HepG2 (cell line): ENCODE measurements around the gene RCHY1. TPM values are rescaled to one million over a fixed set of nuclear protein-coding genes. Genes with fewer than 3 reads are reported as not detected.

Experiments
- ATAC-seq: fragments of 200-7000 bp; cut with Tn5 transposase; 3 replicates; pipeline ENCODE4 v1.9.1; 2020; ENCODE audit warnings: mild to moderate bottlenecking, moderate library complexity
- BruUV-seq: library from RNA; stranded (reverse); fragments of 400-500 nt; replicated peaks from 2 replicates; lab custom pipeline; 2021; lab: Mats Ljungman, UMichigan
- CTCF ChIA-PET: fragments of 300-600 bp; formaldehyde crosslinking; extraction: SDS; loops from one replicate; lab custom pipeline; 2021; ENCODE audit warnings: low total read pairs, inconsistent platforms, low intra/inter-chr PET ratio; lab: Yijun Ruan, JAX
- POLR2A ChIA-PET: fragments of 350-600 bp; sonication (Branson Sonifier 250); formaldehyde crosslinking; loops from one replicate; lab custom pipeline; 2020; ENCODE audit warnings: antibody characterized with exemption, inconsistent platforms; lab: Yijun Ruan, JAX
- DNase-seq: peaks from one replicate; pipeline ENCODE4 v3.0.0-alpha.2; 2015; ENCODE audit warnings: low spot score
- FAIRE-seq: peaks from 3 replicates; lab custom pipeline; 2011; peaks lifted over from hg19 to GRCh38; lab: Jason Lieb, UNC
- H2AFZ ChIP-seq: one replicate; pipeline ENCODE4 v1.6.1; 2011; ENCODE audit warnings: low read length, inconsistent platforms
- H3K27ac ChIP-seq: fragments of 300-600 bp; 3 replicates; pipeline ENCODE4 v1.8.0; 2011; ENCODE audit warnings: mixed run types, mild to moderate bottlenecking, mixed read lengths, low read length, inconsistent platforms; ENCODE audit not compliant: insufficient read depth; ENCODE audit errors: extremely low read length
- H3K27me3 ChIP-seq, 2 experiments: fragments of 200-600 bp in 1 of 2; 2 replicates in 1 of 2; 3 replicates in 1 of 2; pipeline versions ENCODE4 v1.6.0 to v1.8.0; 2011; ENCODE audit warnings: low read length in 2 of 2, mild to moderate bottlenecking in 2 of 2, moderate library complexity in 2 of 2, inconsistent platforms in 1 of 2; ENCODE audit not compliant: insufficient read depth in 2 of 2, control insufficient read depth in 1 of 2
- H3K36me3 ChIP-seq, 2 experiments: fragments of 200-600 bp in 1 of 2; replicated peaks in 1 of 2; 2 replicates in 1 of 2; 3 replicates in 1 of 2; pipeline versions ENCODE4 v1.5.1 to v1.8.0; 2011; ENCODE audit warnings: low read length in 2 of 2, inconsistent platforms in 1 of 2; ENCODE audit not compliant: insufficient read depth in 2 of 2, control insufficient read depth in 1 of 2
- H3K4me1 ChIP-seq: 2 replicates; pipeline ENCODE4 v1.5.1; 2012; ENCODE audit warnings: low read length, inconsistent platforms; ENCODE audit not compliant: insufficient read depth
- H3K4me2 ChIP-seq: 2 replicates; pipeline ENCODE4 v1.6.0; 2011; ENCODE audit warnings: low read depth, low read length, inconsistent platforms
- H3K4me3 ChIP-seq, 3 experiments: fragments of 200-600 bp in 1 of 3; sonication (generic), shearing (Covaris generic) in 1 of 3; replicated peaks in 1 of 3; 2 replicates each; pipeline ENCODE4 v1.5.1; 2011 to 2016; ENCODE audit warnings: low read length in 3 of 3, inconsistent platforms in 2 of 3, low read depth in 2 of 3, mild to moderate bottlenecking in 2 of 3, control low read depth in 1 of 3, mixed read lengths in 1 of 3; ENCODE audit not compliant: insufficient read depth in 1 of 3
- H3K79me2 ChIP-seq: one replicate; pipeline ENCODE4 v1.6.1; 2011; ENCODE audit warnings: low read length, inconsistent platforms; ENCODE audit not compliant: insufficient read depth
- H3K9ac ChIP-seq: 2 replicates; pipeline ENCODE4 v1.6.0; 2011; ENCODE audit warnings: mild to moderate bottlenecking, low read depth, low read length, inconsistent platforms; ENCODE audit not compliant: insufficient read depth
- H3K9me3 ChIP-seq: 2 replicates; pipeline ENCODE4 v1.5.1; 2012; ENCODE audit warnings: mild to moderate bottlenecking, low read length
- H4K20me1 ChIP-seq: 2 replicates; pipeline ENCODE4 v1.6.0; 2011; ENCODE audit warnings: inconsistent platforms, mild to moderate bottlenecking, low read length, moderate library complexity; ENCODE audit not compliant: insufficient read depth
- ATF4 ChIP-seq, 2 experiments: fragments of 450-650 bp in 1 of 2; sonication (generic) in 1 of 2; formaldehyde crosslinking; IDR thresholded peaks; 2 replicates each; pipeline versions ENCODE4 v1.5.0 to v1.8.0; 2020 to 2022; ENCODE audit warnings: mild to moderate bottlenecking in 1 of 2, missing genetic modification reagents in 1 of 2
- ELF4 ChIP-seq: sonication (generic); formaldehyde crosslinking; IDR thresholded peaks from 2 replicates; pipeline ENCODE4 v1.5.0; 2020; ENCODE audit warnings: missing genetic modification reagents, mild to moderate bottlenecking, moderate library complexity, borderline replicate concordance
- ETV6 ChIP-seq: sonication (generic); formaldehyde crosslinking; conservative IDR thresholded peaks from 2 replicates; pipeline ENCODE4 v1.4.0; 2020; ENCODE audit warnings: missing genetic modification reagents
- FOXM1 ChIP-seq: sonication (generic); formaldehyde crosslinking; IDR thresholded peaks from 2 replicates; pipeline ENCODE4 v1.5.0; 2020; ENCODE audit warnings: missing genetic modification reagents
- HDAC2 ChIP-seq: sonication (generic); formaldehyde crosslinking; IDR thresholded peaks from 2 replicates; pipeline ENCODE4 v1.4.0; 2020; ENCODE audit warnings: missing genetic modification reagents
- SMAD3 ChIP-seq: sonication (generic); formaldehyde crosslinking; IDR thresholded peaks from 2 replicates; pipeline ENCODE4 v1.4.0; 2020; ENCODE audit warnings: missing genetic modification reagents
- SP2 ChIP-seq: sonication (generic); formaldehyde crosslinking; IDR thresholded peaks from 2 replicates; pipeline ENCODE4 v1.5.1; 2020; ENCODE audit warnings: mild to moderate bottlenecking, missing genetic modification reagents
- XBP1 ChIP-seq: sonication (generic); formaldehyde crosslinking; IDR thresholded peaks from 2 replicates; pipeline ENCODE4 v1.5.0; 2020; ENCODE audit warnings: missing genetic modification reagents
- ZFX ChIP-seq: sonication (generic); formaldehyde crosslinking; IDR thresholded peaks from 2 replicates; pipeline ENCODE4 v1.4.0; 2020; ENCODE audit warnings: mild to moderate bottlenecking, low read depth, missing genetic modification reagents, moderate library complexity
- ZSCAN31 ChIP-seq: sonication (generic); formaldehyde crosslinking; IDR thresholded peaks from 2 replicates; pipeline ENCODE4 v1.5.0; 2020; ENCODE audit warnings: low read depth, mild to moderate bottlenecking, missing genetic modification reagents
- WGBS: methylation state at CpG from one replicate; pipeline ENCODE4 v1.1.6; 2017; ENCODE audit warnings: low lambda C conversion rate; 5-methylcytosine and 5-hydroxymethylcytosine counted together
- in situ Hi-C: cut with HindIII; loops from 2 replicates; pipeline ENCODE4 v1.10.0; 2017; ENCODE audit warnings: low pct_unique_long_range_greater_than_20kb; ENCODE audit not compliant: extremely low pct_ligation_motif_present
- intact Hi-C: fragments of 100-400 bp; cut with micrococcal nuclease; formaldehyde crosslinking; loops from one replicate; pipeline ENCODE4 v1.10.0; 2022; ENCODE audit not compliant: unreplicated experiment
- polyA plus RNA-seq, 8 experiments: library from polyadenylated mRNA; depleted of rRNA in 3 of 8; stranded (reverse) in 7 of 8; unstranded in 1 of 8; fragments of >200 nt; fragmentation: Illumina TruSeq in 4 of 8; extraction: Trizol in 4 of 8; gene quantifications; 2 replicates each; pipeline versions ENCODE4 v1.2.1 to v1.2.3, GENCODE V29; 2011 to 2016; ENCODE audit warnings: low read depth in 4 of 8, missing spikeins in 1 of 8, mixed read lengths in 1 of 8; ENCODE audit not compliant: insufficient read depth in 1 of 8
- total RNA-seq, 5 experiments: library from RNA; depleted of rRNA; stranded (reverse); fragments of >200 nt; fragmentation: Illumina TruSeq; extraction: Trizol; gene quantifications; 2 replicates each; pipeline ENCODE4 v1.2.3, GENCODE V29; 2016; ENCODE audit warnings: low read depth in 1 of 5
- TF ChIP-seq, protein P1 (sequence below): sonication (generic); formaldehyde crosslinking; IDR thresholded peaks from 2 replicates; pipeline ENCODE4 v1.8.0; 2022; ENCODE audit warnings: missing genetic modification reagents, mild to moderate bottlenecking, inconsistent platforms, borderline replicate concordance

The RCHY1 gene
- total and polyA plus RNA-seq, 2 of the 13 experiments (the other 11 are each of a cell fraction or from before 2014, with no cell fraction given), result 19.9 to 30.5 TPM

- TF ChIP-seq HDAC2 (no peak), ELF4 (no peak), XBP1 (CRISPR knock-in tag) (no peak), ETV6 (CRISPR knock-in tag) (no peak)
- TF ChIP-seq, protein P1, sequence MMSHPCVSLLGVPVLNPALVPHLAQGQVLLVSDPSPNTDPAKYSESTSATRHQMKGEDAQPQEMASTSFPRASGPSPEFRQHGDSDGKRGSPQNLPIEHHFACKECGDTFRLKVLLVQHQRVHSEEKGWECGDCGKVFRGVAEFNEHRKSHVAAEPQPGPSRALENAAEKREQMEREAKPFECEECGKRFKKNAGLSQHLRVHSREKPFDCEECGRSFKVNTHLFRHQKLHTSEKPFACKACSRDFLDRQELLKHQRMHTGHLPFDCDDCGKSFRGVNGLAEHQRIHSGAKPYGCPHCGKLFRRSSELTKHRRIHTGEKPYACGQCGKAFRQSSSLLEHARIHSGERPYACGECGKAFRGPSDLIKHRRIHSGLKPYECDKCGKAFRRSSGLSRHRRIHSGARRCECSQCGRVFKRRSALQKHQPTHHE (CRISPR knock-in tag), result no peak
These were observed 13.3 kb upstream of the RCHY1 start (continued) for GRCh38 chr4:75527482-75527881.

DNA sequence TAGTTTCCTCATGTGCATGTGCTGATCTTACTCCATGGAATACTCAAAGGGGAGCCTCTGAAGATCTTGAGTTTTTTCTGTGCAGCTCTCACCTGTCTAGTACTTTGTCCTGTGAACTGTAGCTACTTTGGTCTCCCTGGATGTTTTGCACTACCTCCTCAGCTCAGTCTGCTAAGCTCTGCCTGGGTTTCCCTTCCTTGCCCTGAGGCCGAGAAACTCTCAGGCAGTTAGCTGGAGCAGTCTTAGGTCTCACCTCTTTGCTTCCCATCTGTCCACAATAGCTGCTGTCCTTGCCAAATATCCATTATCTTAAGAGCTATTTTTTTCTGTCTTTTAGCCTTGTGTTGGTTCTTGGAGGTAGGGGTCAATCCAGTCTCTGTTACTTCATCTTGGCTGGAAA is 11.7 kb upstream of the RCHY1 start:
- no peak overlapping the region for H3K4me3 ChIP-seq
- WGBS, result 100% methylated on average over 1 of the region's 1 CpG
- H4K20me1 ChIP-seq, result no peaks in the 10 kb centered on the region
- no peaks in the 10 kb centered on the region for H3K27me3 ChIP-seq
- no peaks in the 10 kb centered on the region for H3K79me2 ChIP-seq
- no peak overlapping the region for H2AFZ ChIP-seq
- H3K4me1 ChIP-seq, result no peaks in the 10 kb centered on the region
- no peak overlapping the region for H3K9ac ChIP-seq
- H3K4me2 ChIP-seq, result no peak overlapping the region
- ChIA-PET POLR2A (interaction anchor here (2.5 kb wide), 1 partner anchor 12 kb away, joined by 10 read pairs; the partner anchor contains the start of genes RCHY1 and THAP6), CTCF (no interaction called here)
- intact Hi-C loops, result no loop called here
- no TSS peak for BruUV-seq
- H3K27ac ChIP-seq, result no peak overlapping the region
- DNase-seq (no peak), FAIRE-seq (no peak), ATAC-seq (no peak)
- in situ Hi-C loops, result no loop called here
- H3K9me3 ChIP-seq, result no peaks in the 10 kb centered on the region
- TF ChIP-seq SMAD3 (no peak), ZSCAN31 (CRISPR knock-in tag) (no peak), ATF4 (CRISPR knock-in tag; IDR thresholded peaks at IDR 0.05) (no peak), FOXM1 (CRISPR knock-in tag) (no peak), SP2 (no peak), ZFX (CRISPR knock-in tag) (no peak)
- H3K36me3 ChIP-seq, result peaks cover 3 to 49% of the 10 kb centered on the region in 2 experiments; a peak in 4 of 5 replicates
